ENCODE results near the gene SMAD7.

The SMAD7 gene

GRCh38 chr18:48914581-48915251, 36.0 kb downstream of the SMAD7 start:
- no peak for TF ChIP-seq CTCF (IDR thresholded peaks at IDR 0.05; ENCODE audit: insufficient read depth, missing control alignments)
- DNase-seq (ENCODE audit: insufficient read length, low spot score): no peak
- FAIRE-seq: no peak

- no peak for TF ChIP-seq CTCF (IDR thresholded peaks at IDR 0.05; ENCODE audit: insufficient read depth, missing control alignments)
- DNase-seq (ENCODE audit: insufficient read length, low spot score) (no peak), FAIRE-seq (no peak)
Observed at GRCh38 chr18:48913775-48914174, 37.0 kb downstream of the SMAD7 start.

GRCh38 chr18:48913201-48913600, 37.6 kb downstream of the SMAD7 start:
- DNase-seq (ENCODE audit: insufficient read length, low spot score) (no peak), FAIRE-seq (no peak)
- no peak for TF ChIP-seq CTCF (IDR thresholded peaks at IDR 0.05; ENCODE audit: insufficient read depth, missing control alignments)

GRCh38 chr18:48910972-48911545, 39.7 kb downstream of the SMAD7 start:
- FAIRE-seq (no peak), DNase-seq (ENCODE audit: insufficient read length, low spot score) (no peak)
- TF ChIP-seq CTCF (IDR thresholded peaks at IDR 0.05; ENCODE audit: insufficient read depth, missing control alignments): no peak

GRCh38 chr18:48909721-48910120, 41.0 kb downstream of the SMAD7 start:
- DNase-seq (ENCODE audit: insufficient read length, low spot score) (no peak), FAIRE-seq (no peak)
- TF ChIP-seq CTCF (IDR thresholded peaks at IDR 0.05; ENCODE audit: insufficient read depth, missing control alignments): no peak

GRCh38 chr18:48908916-48909315, 41.8 kb downstream of the SMAD7 start:
- TF ChIP-seq CTCF (IDR thresholded peaks at IDR 0.05; ENCODE audit: insufficient read depth, missing control alignments): no peak
- FAIRE-seq (no peak), DNase-seq (ENCODE audit: insufficient read length, low spot score) (no peak)

GRCh38 chr18:48905513-48905912, 45.3 kb downstream of the SMAD7 start:
- TF ChIP-seq CTCF (IDR thresholded peaks at IDR 0.05; ENCODE audit: insufficient read depth, missing control alignments): no peak
- DNase-seq (ENCODE audit: insufficient read length, low spot score): no peak
- no peak for FAIRE-seq

All from D721Med (cell line).